Measurements from ENCODE around the gene OR1N2.

GRCh38 chr9:122527193-122527592, 25.7 kb upstream of the OR1N2 start, which contains the start of gene OR1N1:
- TF ChIP-seq CTCF (IDR thresholded peaks at IDR 0.05; ENCODE audit: low read depth, low read length) (no peak), EZH2phosphoT487 (IDR thresholded peaks at IDR 0.05; ENCODE audit: low read depth) (no peak)

All from OCI-LY3 (cell line).